Measurements from ENCODE around the gene GUCY2D. TPM values are rescaled to one million over a fixed set of nuclear protein-coding genes. Genes with fewer than 3 reads are reported as not detected.

The GUCY2D gene
- total and polyA plus RNA-seq, 3 experiments from 2014 or later, result 0.22 TPM; not detected in 2

DNA sequence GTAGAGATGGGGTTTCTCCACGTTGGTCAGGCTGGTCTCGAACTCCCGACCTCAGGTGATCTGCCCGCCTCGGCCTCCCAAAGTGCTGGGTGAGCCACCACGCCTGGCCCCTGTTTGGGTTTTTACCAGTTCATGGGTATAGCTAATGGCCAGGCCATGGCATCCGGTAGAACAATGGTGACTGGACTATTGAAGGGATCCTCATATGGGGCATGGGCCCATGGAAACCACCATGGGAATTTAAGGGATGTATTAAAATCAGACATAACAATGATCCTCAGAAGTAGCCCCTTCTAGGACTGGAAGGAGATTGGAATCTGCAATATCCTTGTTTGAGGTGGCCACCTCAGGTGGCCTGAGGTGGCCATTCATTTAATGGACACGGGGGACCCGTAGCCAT is 17.5 kb upstream of the GUCY2D start:
- no peak overlapping the region for H3K4me3 ChIP-seq (ENCODE audit: low read length)
- peaks cover 4% of the 10 kb centered on the region for H3K4me1 ChIP-seq (ENCODE audit: insufficient read depth, low read length)
- no peak overlapping the region for H3K4me3 Mint-ChIP-seq
- POLR2A ChIA-PET, result no interaction called here
- H3K9me3 Mint-ChIP-seq, result no peaks in the 10 kb centered on the region
- peaks cover 5 to 10% (median 10%) of the 10 kb centered on the region in 3 donors for H3K4me1 Mint-ChIP-seq
- no peak overlapping the region for H3K27ac Mint-ChIP-seq
- no peak for DNase-seq
- no peak overlapping the region for H3K27ac ChIP-seq (ENCODE audit: low read depth, low read length)
- H3K36me3 ChIP-seq (ENCODE audit: insufficient read depth, low read length), result no peaks in the 10 kb centered on the region
- peaks cover 3% of the 10 kb centered on the region for H3K27me3 ChIP-seq (ENCODE audit: insufficient read depth, low read length, poor library complexity, severe bottlenecking)
- CTCF ChIA-PET, result interaction anchor here (1.0 kb wide), 1 partner anchor 72 kb away, joined by 3 read pairs; no protein-coding TSS in a partner anchor
- peaks cover 10 to 34% of the 10 kb centered on the region in 2 donors for H3K27me3 Mint-ChIP-seq
- no peaks in the 10 kb centered on the region for H3K36me3 Mint-ChIP-seq
- no peaks in the 10 kb centered on the region for H3K9me3 ChIP-seq (ENCODE audit: low read length)

DNA sequence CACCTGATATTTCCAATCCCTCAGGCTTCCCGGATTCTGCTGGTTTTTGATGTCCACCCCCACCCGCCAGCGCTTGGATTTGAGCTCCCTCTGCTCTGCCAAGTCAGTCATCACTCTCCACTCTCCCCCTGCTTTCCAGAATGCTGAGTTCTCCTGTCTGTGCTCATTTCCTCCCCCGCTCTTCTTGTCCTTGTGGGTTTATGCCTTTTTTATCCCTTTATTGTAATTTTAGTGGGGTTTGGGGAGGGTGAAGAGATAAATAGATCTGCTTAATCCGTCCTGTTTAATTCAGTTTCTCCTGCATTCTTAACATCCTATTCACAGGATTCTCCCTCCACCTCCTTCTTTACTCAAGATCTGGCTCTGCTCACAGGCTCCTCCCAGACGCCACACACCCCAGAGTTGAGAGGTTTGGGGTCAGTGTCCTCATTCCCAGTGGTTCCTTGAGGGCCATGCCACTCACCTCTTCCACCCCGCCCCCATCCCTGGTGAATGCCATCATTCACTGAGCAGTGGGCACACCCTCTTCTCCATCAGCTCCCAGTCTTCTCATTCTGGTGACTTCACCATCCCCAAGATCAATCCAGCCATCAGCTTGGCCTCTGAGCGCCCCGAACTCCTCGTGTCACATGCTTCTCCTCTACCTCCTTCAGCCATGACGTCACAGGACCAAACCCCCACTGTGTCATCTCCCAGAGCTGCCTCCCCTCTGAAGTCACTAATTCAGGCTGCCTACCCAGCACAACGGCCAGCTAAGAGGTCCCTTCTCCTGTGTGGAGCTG is 15.1 kb upstream of the GUCY2D start:
- CTCF ChIA-PET, result interaction anchor here (1.6 to 7.7 kb wide), 4 partner anchors 64 to 152 kb away, joined by 4 to 180 read pairs (median 98); partner anchors contain the start of gene RNF227
- H3K27ac Mint-ChIP-seq, result peak overlapping the region in 1 of 8 donors; percentile 29

DNA sequence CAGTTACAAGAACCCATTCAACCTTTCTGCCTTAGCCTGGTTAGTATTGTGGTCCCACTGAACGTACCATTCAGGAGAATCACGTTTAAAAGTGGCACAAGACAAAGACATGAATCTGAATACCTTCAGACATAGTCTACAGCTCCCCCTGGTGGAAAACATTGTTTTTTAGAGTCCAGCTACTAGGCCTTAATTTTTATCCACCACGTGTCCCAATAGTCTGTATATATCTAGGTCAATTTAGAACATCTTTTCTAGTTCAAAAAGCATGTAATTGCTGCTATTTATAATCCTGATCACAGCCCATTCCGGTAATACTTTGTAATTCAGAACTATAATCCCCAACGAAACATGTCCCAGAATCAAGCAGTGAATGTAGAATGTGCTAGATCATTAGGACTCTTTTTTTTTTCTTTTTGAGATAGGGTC is 13.7 kb upstream of the GUCY2D start:
- H3K27me3 ChIP-seq (ENCODE audit: insufficient read depth, low read length, poor library complexity, severe bottlenecking), result peaks cover 1% of the 10 kb centered on the region
- H3K27ac Mint-ChIP-seq, result peak overlapping the region in 7 of 8 donors; percentile 2 to 89 (median 79)
- no peak overlapping the region for H3K4me3 ChIP-seq (ENCODE audit: low read length)
- DNase-seq, result peak in 3 of 5 donors; percentile 36 to 77 (median 71)
- ChIA-PET CTCF (interaction anchor here (1.0 to 7.7 kb wide), 16 partner anchors 8 to 245 kb away, joined by 3 to 180 read pairs (median 7); partner anchors contain the start of genes CNTROB, KDM6B, NAA38 and RNF227), POLR2A (interaction anchor here (0.6 to 1.0 kb wide), 2 partner anchors 76 to 131 kb away, joined by 3 to 5 read pairs; partner anchors contain the start of gene NAA38)
- H3K4me1 Mint-ChIP-seq, result peaks cover 18 to 26% (median 25%) of the 10 kb centered on the region in 3 donors
- H3K27ac ChIP-seq (ENCODE audit: low read depth, low read length), result no peak overlapping the region
- H3K4me3 Mint-ChIP-seq, result peak overlapping the region; percentile 22 to 88 (median 75)
- no peaks in the 10 kb centered on the region for H3K9me3 Mint-ChIP-seq
- peaks cover 14% of the 10 kb centered on the region for H3K4me1 ChIP-seq (ENCODE audit: insufficient read depth, low read length)
- peaks cover 0 to 10% of the 10 kb centered on the region in 2 donors for H3K27me3 Mint-ChIP-seq
- no peaks in the 10 kb centered on the region for H3K36me3 ChIP-seq (ENCODE audit: insufficient read depth, low read length)
- no peaks in the 10 kb centered on the region for H3K36me3 Mint-ChIP-seq
- no peaks in the 10 kb centered on the region for H3K9me3 ChIP-seq (ENCODE audit: low read length)

More for the DNA sequence above, 15.1 kb upstream of the GUCY2D start:
- Histone ChIP-seq H3K9me3 (ENCODE audit: low read length) (no peaks in the 10 kb centered on the region), H3K4me3 (ENCODE audit: low read length) (no peak overlapping the region), H3K27ac (ENCODE audit: low read depth, low read length) (no peak overlapping the region), H3K27me3 (ENCODE audit: insufficient read depth, low read length, poor library complexity, severe bottlenecking) (peaks cover 3% of the 10 kb centered on the region), H3K36me3 (ENCODE audit: insufficient read depth, low read length) (no peaks in the 10 kb centered on the region), H3K4me1 (ENCODE audit: insufficient read depth, low read length) (peaks cover 14% of the 10 kb centered on the region)
- peaks cover 16 to 22% (median 22%) of the 10 kb centered on the region in 3 donors for H3K4me1 Mint-ChIP-seq
- POLR2A ChIA-PET, result no interaction called here
- no peak overlapping the region for H3K4me3 Mint-ChIP-seq
- H3K27me3 Mint-ChIP-seq, result peaks cover 4 to 21% of the 10 kb centered on the region in 2 donors
- no peaks in the 10 kb centered on the region for H3K36me3 Mint-ChIP-seq
- DNase-seq, result no peak
- no peaks in the 10 kb centered on the region for H3K9me3 Mint-ChIP-seq

DNA sequence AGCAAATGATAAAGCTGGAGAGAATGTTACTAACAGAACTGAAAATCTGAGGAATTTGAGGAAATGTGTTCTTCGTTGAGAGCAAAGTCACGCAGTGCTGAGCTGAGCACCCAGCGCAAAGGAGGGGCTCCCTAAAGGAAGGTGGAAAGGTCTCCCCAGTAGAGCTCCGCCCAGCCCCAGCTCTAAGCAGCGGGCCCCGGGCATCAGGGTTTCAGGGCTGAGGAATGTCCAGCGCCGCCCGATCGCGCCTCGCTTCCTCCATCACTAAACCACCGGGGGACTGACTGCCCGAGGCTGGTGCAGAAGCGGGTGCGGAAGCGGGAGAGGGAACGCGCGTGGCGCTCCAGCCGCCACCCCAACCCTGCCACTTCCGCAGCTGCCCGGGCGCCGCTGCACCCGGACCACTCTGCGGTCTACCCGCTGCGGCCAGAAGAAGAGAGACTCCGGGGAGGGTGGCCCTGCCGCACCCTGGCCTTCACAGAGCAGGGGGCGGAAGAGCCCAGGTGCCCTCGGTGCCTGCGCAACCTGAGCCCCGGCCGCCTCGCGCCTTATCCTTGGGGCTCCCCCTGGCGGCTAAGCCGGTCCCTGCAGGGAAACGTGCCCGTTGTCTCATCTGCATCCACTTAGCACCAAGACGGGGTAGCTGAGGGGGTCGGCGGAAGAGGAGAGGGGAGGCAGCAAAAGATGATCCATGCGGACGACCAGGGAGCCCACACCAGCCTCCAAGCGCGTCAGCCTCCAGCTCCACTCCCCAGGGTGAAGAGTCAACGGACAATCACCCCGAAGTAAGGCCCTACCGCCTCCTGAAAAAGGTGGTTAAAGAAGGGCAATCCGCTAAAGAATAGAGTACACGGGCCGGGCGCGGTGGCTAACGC is 12.4 kb upstream of the GUCY2D start:
- Mint-ChIP-seq H3K4me3 (peak overlapping the region; percentile 75 to 88 (median 82)), H3K36me3 (no peaks in the 10 kb centered on the region), H3K4me1 (peaks cover 18 to 26% (median 25%) of the 10 kb centered on the region in 3 donors), H3K9me3 (no peaks in the 10 kb centered on the region), H3K27ac (peak overlapping the region; percentile 37 to 97 (median 82)), H3K27me3 (peaks cover 2 to 5% of the 10 kb centered on the region in 2 donors)
- H3K9me3 ChIP-seq (ENCODE audit: low read length), result no peaks in the 10 kb centered on the region
- CTCF ChIA-PET, result interaction anchor here (0.5 to 7.7 kb wide), 47 partner anchors 10 to 299 kb away, joined by 3 to 180 read pairs (median 5); partner anchors contain the start of genes CNTROB, GUCY2D, KDM6B and NAA38
- H3K4me1 ChIP-seq (ENCODE audit: insufficient read depth, low read length), result peaks cover 14% of the 10 kb centered on the region
- POLR2A ChIA-PET, result interaction anchor here (0.7 to 1.5 kb wide), 5 partner anchors 75 to 155 kb away, joined by 3 to 6 read pairs (median 3); partner anchors contain the start of genes CYB5D1 and NAA38
- no peaks in the 10 kb centered on the region for H3K27me3 ChIP-seq (ENCODE audit: insufficient read depth, low read length, poor library complexity, severe bottlenecking)
- H3K36me3 ChIP-seq (ENCODE audit: insufficient read depth, low read length), result no peaks in the 10 kb centered on the region
- H3K27ac ChIP-seq (ENCODE audit: low read depth, low read length), result peak overlapping the region; percentile 16
- peak overlapping the region; percentile 60 for H3K4me3 ChIP-seq (ENCODE audit: low read length)
- DNase-seq, result peak; percentile 83 to 92 (median 88)

DNA sequence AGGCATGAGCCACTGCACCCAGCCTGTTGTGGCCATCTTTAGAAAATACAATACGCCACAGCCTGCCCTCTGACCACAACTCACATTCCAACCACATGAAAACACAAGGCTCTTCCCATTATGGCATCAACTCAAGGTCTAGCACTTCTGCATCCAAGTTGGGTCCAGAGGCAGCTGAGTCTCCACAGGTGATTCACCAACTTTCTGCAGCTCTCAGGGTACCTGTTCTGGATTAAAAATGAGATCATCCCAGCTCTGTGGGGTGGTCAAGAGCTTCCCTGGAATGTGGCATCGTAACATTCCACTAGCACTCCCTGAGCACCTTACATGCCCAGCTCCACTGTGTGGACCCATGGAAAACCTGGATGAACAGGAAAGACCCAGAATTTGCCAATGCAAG is 9.9 kb upstream of the GUCY2D start:
- Mint-ChIP-seq H3K4me1 (peaks cover 18 to 26% (median 25%) of the 10 kb centered on the region in 3 donors), H3K36me3 (no peaks in the 10 kb centered on the region), H3K27ac (no peak overlapping the region), H3K9me3 (no peaks in the 10 kb centered on the region), H3K27me3 (peaks cover 6 to 11% of the 10 kb centered on the region in 2 donors), H3K4me3 (peak overlapping the region in 2 of 7 donors; percentile 40 to 41)
- CTCF ChIA-PET, result interaction anchor here (0.8 to 7.7 kb wide), 5 partner anchors 49 to 155 kb away, joined by 3 to 180 read pairs (median 3); partner anchors contain the start of gene RNF227
- Histone ChIP-seq H3K4me1 (ENCODE audit: insufficient read depth, low read length) (peaks cover 14% of the 10 kb centered on the region), H3K36me3 (ENCODE audit: insufficient read depth, low read length) (no peaks in the 10 kb centered on the region), H3K27me3 (ENCODE audit: insufficient read depth, low read length, poor library complexity, severe bottlenecking) (no peaks in the 10 kb centered on the region), H3K9me3 (ENCODE audit: low read length) (no peaks in the 10 kb centered on the region), H3K27ac (ENCODE audit: low read depth, low read length) (no peak overlapping the region), H3K4me3 (ENCODE audit: low read length) (no peak overlapping the region)
- POLR2A ChIA-PET, result no interaction called here
- DNase-seq, result no peak

DNA sequence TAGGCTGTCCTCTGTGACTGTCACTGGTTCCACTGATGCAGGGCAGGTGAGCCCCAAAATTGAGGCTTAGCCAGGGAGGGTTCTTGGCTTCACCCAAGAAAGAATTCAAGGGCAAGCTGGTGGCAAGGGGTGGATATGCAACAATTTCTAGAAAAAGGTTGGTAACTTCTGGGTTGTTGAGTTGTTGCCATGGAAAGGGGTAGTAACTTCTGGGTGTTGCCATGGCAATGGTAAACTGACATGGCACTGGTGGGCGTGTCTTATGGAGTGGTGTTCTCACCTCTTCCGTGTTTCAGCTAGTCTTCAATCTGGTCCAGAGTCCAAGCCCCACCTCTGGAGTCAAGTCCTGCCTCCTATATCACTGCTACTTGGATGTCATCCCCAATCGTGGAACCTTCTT is 9.5 kb upstream of the GUCY2D start:
- peak overlapping the region in 2 of 7 donors; percentile 40 to 61 for H3K4me3 Mint-ChIP-seq
- Histone ChIP-seq H3K4me1 (ENCODE audit: insufficient read depth, low read length) (peaks cover 14% of the 10 kb centered on the region), H3K27ac (ENCODE audit: low read depth, low read length) (no peak overlapping the region), H3K36me3 (ENCODE audit: insufficient read depth, low read length) (no peaks in the 10 kb centered on the region), H3K4me3 (ENCODE audit: low read length) (no peak overlapping the region), H3K9me3 (ENCODE audit: low read length) (no peaks in the 10 kb centered on the region), H3K27me3 (ENCODE audit: insufficient read depth, low read length, poor library complexity, severe bottlenecking) (no peaks in the 10 kb centered on the region)
- no peaks in the 10 kb centered on the region for H3K36me3 Mint-ChIP-seq
- no peaks in the 10 kb centered on the region for H3K9me3 Mint-ChIP-seq
- H3K27me3 Mint-ChIP-seq, result peaks cover 6 to 11% of the 10 kb centered on the region in 2 donors
- H3K27ac Mint-ChIP-seq, result peak overlapping the region in 3 of 8 donors; percentile 29 to 65 (median 54)
- DNase-seq, result no peak
- peaks cover 18 to 26% (median 25%) of the 10 kb centered on the region in 3 donors for H3K4me1 Mint-ChIP-seq
- POLR2A ChIA-PET, result no interaction called here
- CTCF ChIA-PET, result interaction anchor here (0.8 to 7.7 kb wide), 4 partner anchors 48 to 129 kb away, joined by 3 to 180 read pairs (median 3); partner anchors contain the start of gene RNF227

DNA sequence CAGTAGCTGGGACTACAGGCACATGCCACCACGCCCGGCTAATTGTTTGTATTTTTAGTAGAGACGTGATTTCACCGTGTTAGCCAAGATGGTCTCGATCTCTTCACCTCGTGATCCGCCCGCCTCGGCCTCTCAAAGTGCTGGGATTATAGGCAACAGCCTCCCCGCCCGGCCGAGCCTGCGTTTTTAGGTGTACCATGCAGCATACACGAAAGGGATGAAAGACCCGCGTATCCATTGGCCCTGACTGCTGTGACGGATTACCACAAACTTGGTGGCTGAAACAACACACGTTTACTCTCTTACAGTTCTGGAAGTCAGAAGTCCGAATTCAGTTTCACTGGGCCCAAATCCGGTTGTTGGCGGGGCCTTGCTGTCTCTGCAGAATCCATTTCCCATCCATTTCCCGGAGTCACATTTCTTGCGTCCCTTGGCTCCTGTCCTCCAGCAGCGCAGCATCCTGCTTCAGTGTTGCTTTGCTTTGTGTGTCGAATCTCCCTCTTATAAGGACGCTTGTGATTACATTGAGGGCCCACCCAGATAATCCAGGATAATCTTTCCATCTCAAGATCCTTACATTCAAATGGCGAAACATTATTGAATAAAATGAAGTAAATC is 8.3 kb upstream of the GUCY2D start:
- H3K4me1 Mint-ChIP-seq, result peaks cover 15 to 21% (median 21%) of the 10 kb centered on the region in 3 donors
- Histone ChIP-seq H3K36me3 (ENCODE audit: insufficient read depth, low read length) (no peaks in the 10 kb centered on the region), H3K27ac (ENCODE audit: low read depth, low read length) (no peak overlapping the region), H3K27me3 (ENCODE audit: insufficient read depth, low read length, poor library complexity, severe bottlenecking) (no peaks in the 10 kb centered on the region), H3K4me1 (ENCODE audit: insufficient read depth, low read length) (peaks cover 14% of the 10 kb centered on the region), H3K4me3 (ENCODE audit: low read length) (no peak overlapping the region), H3K9me3 (ENCODE audit: low read length) (no peaks in the 10 kb centered on the region)
- H3K27me3 Mint-ChIP-seq, result peaks cover 14 to 17% of the 10 kb centered on the region in 2 donors
- no peaks in the 10 kb centered on the region for H3K9me3 Mint-ChIP-seq
- H3K4me3 Mint-ChIP-seq, result no peak overlapping the region
- DNase-seq, result no peak
- H3K27ac Mint-ChIP-seq, result no peak overlapping the region
- ChIA-PET CTCF (no interaction called here), POLR2A (no interaction called here)
- H3K36me3 Mint-ChIP-seq, result no peaks in the 10 kb centered on the region

Data from CD8-positive, alpha-beta memory T cell (primary cell).